SK-N-SH (cell line): ENCODE measurements around the gene SHC3. TPM values are rescaled to one million over a fixed set of nuclear protein-coding genes. Genes with fewer than 3 reads are reported as not detected.

Experiments
- CTCF ChIA-PET: fragments of 300-600, 350-600 bp; formaldehyde crosslinking; extraction: SDS; loops from one replicate; lab custom pipeline; 2021; lab: Yijun Ruan, JAX
- POLR2A ChIA-PET: fragments of 350-600 bp; sonication (Branson Sonifier 250); formaldehyde crosslinking; extraction: SDS; loops from one replicate; lab custom pipeline; 2020; ENCODE audit warnings: antibody characterized with exemption, inconsistent platforms; lab: Yijun Ruan, JAX
- DNase-seq: peaks from one replicate; pipeline ENCODE4 v3.0.0; 2012
- H2AFZ ChIP-seq: fragments of 200-600 bp; sonication (generic); 2 replicates; pipeline ENCODE4 v1.8.1; 2016; ENCODE audit warnings: antibody characterized with exemption, mild to moderate bottlenecking, low read depth
- H3F3A ChIP-seq: fragments of 200-600 bp; sonication (generic); replicated peaks from 2 replicates; pipeline ENCODE3; 2016; ENCODE audit warnings: antibody characterized with exemption, mild to moderate bottlenecking; ENCODE audit not compliant: insufficient read depth
- H3K27ac ChIP-seq, 2 experiments: fragments of 200-500 bp in 1 of 2; fragments of 200-600 bp in 1 of 2; sonication (Bioruptor generic) in 1 of 2; sonication (generic), shearing (Covaris generic) in 1 of 2; 2 replicates each; pipeline versions ENCODE4 v1.5.1 to v1.6.1; 2014 to 2016; ENCODE audit warnings: low read depth in 2 of 2, inconsistent platforms in 1 of 2, low read length in 1 of 2, mild to moderate bottlenecking in 1 of 2, mixed read lengths in 1 of 2
- H3K27me3 ChIP-seq: fragments of 200-600 bp; sonication (generic), shearing (Covaris generic); 2 replicates; pipeline ENCODE4 v1.6.1; 2016; ENCODE audit warnings: mixed run types; ENCODE audit not compliant: insufficient read depth
- H3K36me3 ChIP-seq, 2 experiments: fragments of 200-500 bp in 1 of 2; fragments of 200-600 bp in 1 of 2; sonication (Bioruptor generic) in 1 of 2; sonication (generic) in 1 of 2; replicated peaks in 1 of 2; 2 replicates each; pipeline versions ENCODE3 to v1.5.1; 2014 to 2016; ENCODE audit warnings: low read length in 1 of 2, mild to moderate bottlenecking in 1 of 2; ENCODE audit not compliant: insufficient read depth in 2 of 2, control insufficient read depth in 1 of 2
- H3K4me1 ChIP-seq, 2 experiments: fragments of 200-500 bp in 1 of 2; fragments of 200-600 bp in 1 of 2; sonication (Bioruptor generic) in 1 of 2; sonication (generic), shearing (Covaris generic) in 1 of 2; 2 replicates each; pipeline versions ENCODE4 v1.5.1 to v1.6.1; 2014 to 2016; ENCODE audit warnings: low read depth in 1 of 2, low read length in 1 of 2, mixed run types in 1 of 2; ENCODE audit not compliant: insufficient read depth in 2 of 2, control insufficient read depth in 1 of 2
- H3K4me2 ChIP-seq: fragments of 200-600 bp; sonication (generic), shearing (Covaris generic); 2 replicates; pipeline ENCODE4 v1.6.1; 2017; ENCODE audit warnings: mixed run types
- H3K4me3 ChIP-seq, 2 experiments: fragments of 200-500 bp in 1 of 2; fragments of 200-600 bp in 1 of 2; sonication (Bioruptor generic) in 1 of 2; sonication (generic), shearing (Covaris generic) in 1 of 2; 2 replicates each; pipeline versions ENCODE4 v1.5.1 to v1.8.1; 2014 to 2016; ENCODE audit warnings: low read depth in 2 of 2, inconsistent platforms in 1 of 2, low read length in 1 of 2, mild to moderate bottlenecking in 1 of 2, mixed read lengths in 1 of 2, moderate library complexity in 1 of 2
- H3K79me2 ChIP-seq: fragments of 200-600 bp; sonication (generic); 2 replicates; pipeline ENCODE4 v1.8.1; 2017; ENCODE audit warnings: mild to moderate bottlenecking; ENCODE audit not compliant: insufficient read depth
- H3K9ac ChIP-seq: fragments of 200-600 bp; sonication (generic); 2 replicates; pipeline ENCODE4 v1.6.1; 2017; ENCODE audit warnings: mixed run types
- H3K9me2 ChIP-seq: fragments of 200-600 bp; sonication (generic); 2 replicates; pipeline ENCODE4 v1.6.1; 2017; ENCODE audit warnings: mixed run types
- H3K9me3 ChIP-seq: fragments of 200-600 bp; sonication (generic); 2 replicates; pipeline ENCODE4 v1.6.1; 2017; ENCODE audit warnings: mixed run types, mild to moderate bottlenecking, moderate library complexity
- H4K20me1 ChIP-seq: fragments of 200-600 bp; sonication (generic); 2 replicates; pipeline ENCODE4 v1.6.1; 2017; ENCODE audit warnings: mild to moderate bottlenecking, mixed run types; ENCODE audit not compliant: insufficient read depth
- CHD2 ChIP-seq: fragments of 150-350 bp; IDR thresholded peaks from 2 replicates; pipeline ENCODE4 v1.6.1; 2018; ENCODE audit warnings: low read length; ENCODE audit not compliant: partially characterized antibody
- ELF1 ChIP-seq: IDR thresholded peaks from 2 replicates; pipeline ENCODE4 v1.4.0; 2012
- EZH2phosphoT487 ChIP-seq: fragments of 200-600 bp; sonication (generic); IDR thresholded peaks from 2 replicates; pipeline ENCODE4 v1.6.1; 2017; ENCODE audit warnings: low read depth, mixed run types, mild to moderate bottlenecking, antibody characterized with exemption, moderate library complexity, borderline replicate concordance
- GATA2 ChIP-seq: sonication (generic); formaldehyde crosslinking; IDR thresholded peaks from 2 replicates; pipeline ENCODE4 v1.5.0; 2020; ENCODE audit warnings: mild to moderate bottlenecking, missing genetic modification reagents
- JUND ChIP-seq: IDR thresholded peaks from 2 replicates; pipeline ENCODE4 v1.4.0; 2012
- NFIC ChIP-seq: IDR thresholded peaks from 2 replicates; pipeline ENCODE4 v1.4.0; 2012; ENCODE audit warnings: borderline replicate concordance
- NRF1 ChIP-seq: IDR thresholded peaks from 2 replicates; pipeline ENCODE4 v1.6.1; 2012; ENCODE audit warnings: low read depth, mild to moderate bottlenecking, low read length
- RFX5 ChIP-seq: IDR thresholded peaks from 2 replicates; pipeline ENCODE4 v1.6.1; 2012; ENCODE audit warnings: mild to moderate bottlenecking, improper control_type of control experiment, low read length
- RXRA ChIP-seq: IDR thresholded peaks from 2 replicates; pipeline ENCODE4 v1.4.0; 2012; ENCODE audit warnings: low read depth, mild to moderate bottlenecking, borderline replicate concordance
- TAF1 ChIP-seq: IDR thresholded peaks from 2 replicates; pipeline ENCODE4 v1.6.1; 2012; ENCODE audit warnings: low read depth, mild to moderate bottlenecking, low read length, moderate library complexity, borderline replicate concordance
- TCF12 ChIP-seq: IDR thresholded peaks from 2 replicates; pipeline ENCODE4 v1.4.0; 2012
- YY1 ChIP-seq: IDR thresholded peaks from 2 replicates; pipeline ENCODE4 v1.4.0; 2012; ENCODE audit warnings: low read depth, mild to moderate bottlenecking
- WGBS: methylation state at CpG from one replicate; pipeline ENCODE4 v1.1.6; 2017; ENCODE audit warnings: low lambda C conversion rate; 5-methylcytosine and 5-hydroxymethylcytosine counted together
- polyA plus RNA-seq, 3 experiments: library from polyadenylated mRNA; depleted of rRNA; stranded (reverse); fragments of >200 nt; gene quantifications; 2 replicates each; pipeline ENCODE4 v1.2.3, GENCODE V29; 2012
- TF ChIP-seq, protein P1 (sequence below): IDR thresholded peaks from 2 replicates; pipeline ENCODE4; 2012
- TF ChIP-seq, protein P2 (sequence below): IDR thresholded peaks from 2 replicates; pipeline ENCODE4 v1.4.0; 2012; ENCODE audit warnings: low read depth, borderline replicate concordance
- TF ChIP-seq, protein P3 (sequence below): IDR thresholded peaks from 2 replicates; pipeline ENCODE4 v1.4.0; 2012; ENCODE audit warnings: low read depth
- TF ChIP-seq, protein P4 (sequence below): fragments of 200-600 bp; sonication (generic); IDR thresholded peaks from 2 replicates; pipeline ENCODE4 v1.6.1; 2017; ENCODE audit warnings: antibody characterized with exemption, mild to moderate bottlenecking, moderate library complexity
- TF ChIP-seq, protein P5 (sequence below): IDR thresholded peaks from 2 replicates; pipeline ENCODE4 v1.6.1; 2012; ENCODE audit warnings: mild to moderate bottlenecking, low read depth, low read length, moderate library complexity

SHC3 gene
- polyA plus RNA-seq, 1 of the 3 experiments (the other 2 are of a cell fraction) = 3.2 TPM

DNA sequence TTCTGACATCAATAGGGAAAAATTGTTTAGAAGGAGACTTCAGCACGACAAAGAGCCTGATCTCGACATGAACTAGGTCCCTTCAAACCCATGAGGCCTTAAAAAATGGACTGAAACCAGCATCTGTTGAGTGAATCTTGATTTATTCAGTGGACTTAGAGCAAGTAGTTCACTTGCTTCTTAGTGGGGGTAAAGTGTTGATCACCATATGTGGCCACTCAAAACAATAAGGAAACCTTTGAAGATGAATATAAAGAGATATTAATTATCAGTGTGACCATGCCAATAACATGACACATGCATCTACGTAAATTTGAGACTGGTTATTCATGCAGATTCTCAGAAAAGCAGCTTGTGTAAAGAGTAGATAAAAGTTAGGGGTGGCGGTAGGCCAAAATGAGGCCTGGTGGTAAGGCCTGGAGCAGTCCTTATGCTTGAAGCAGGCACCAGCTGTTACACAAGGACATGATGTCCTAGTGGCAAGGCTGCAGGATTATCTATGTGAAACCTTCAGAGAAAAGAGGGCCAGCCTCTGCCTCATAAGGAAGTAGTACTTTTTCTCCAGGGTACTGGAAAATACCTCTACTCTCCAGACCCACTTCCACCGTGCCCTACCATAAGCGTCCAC is 126.0 kb downstream of the SHC3 start (continued):
- TF ChIP-seq, protein P1, sequence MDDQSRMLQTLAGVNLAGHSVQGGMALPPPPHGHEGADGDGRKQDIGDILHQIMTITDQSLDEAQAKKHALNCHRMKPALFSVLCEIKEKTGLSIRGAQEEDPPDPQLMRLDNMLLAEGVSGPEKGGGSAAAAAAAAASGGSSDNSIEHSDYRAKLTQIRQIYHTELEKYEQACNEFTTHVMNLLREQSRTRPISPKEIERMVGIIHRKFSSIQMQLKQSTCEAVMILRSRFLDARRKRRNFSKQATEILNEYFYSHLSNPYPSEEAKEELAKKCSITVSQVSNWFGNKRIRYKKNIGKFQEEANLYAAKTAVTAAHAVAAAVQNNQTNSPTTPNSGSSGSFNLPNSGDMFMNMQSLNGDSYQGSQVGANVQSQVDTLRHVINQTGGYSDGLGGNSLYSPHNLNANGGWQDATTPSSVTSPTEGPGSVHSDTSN = no peak

DNA sequence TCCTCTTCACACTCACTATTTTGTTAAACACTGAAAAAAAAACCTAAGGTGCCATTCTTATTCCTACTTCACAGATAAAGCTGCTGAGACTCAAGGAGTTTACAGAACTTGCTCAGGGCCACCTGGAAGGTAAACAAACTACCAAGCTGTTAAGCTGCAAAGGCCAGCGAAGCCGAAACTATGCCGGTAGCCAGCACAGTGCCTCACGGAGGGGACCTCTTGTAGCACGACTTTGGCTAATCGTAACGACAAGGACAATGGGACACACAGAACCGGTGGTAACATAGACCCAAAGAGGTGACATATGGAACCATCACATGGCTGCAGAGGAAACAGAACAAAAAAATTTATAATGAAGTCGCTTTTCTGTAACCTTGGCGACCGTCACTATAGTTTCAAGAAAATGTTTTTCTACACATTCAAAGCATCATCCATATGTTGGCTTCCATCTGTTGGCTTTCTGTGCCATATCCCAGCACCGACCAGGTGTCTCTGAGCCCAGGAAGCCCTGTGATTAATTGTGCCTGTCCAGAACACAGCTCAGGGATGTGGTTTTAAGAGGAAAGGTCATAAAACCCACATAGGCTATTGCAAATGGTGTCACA is 127.1 kb downstream of the SHC3 start:
- no peaks in the 10 kb centered on the region for H4K20me1 ChIP-seq
- H3K4me1 ChIP-seq = no peaks in the 10 kb centered on the region
- H3K4me2 ChIP-seq = no peak overlapping the region
- H3K79me2 ChIP-seq = no peaks in the 10 kb centered on the region
- WGBS = 88% methylated on average over 12 of the region's 12 CpGs
- H3K9me2 ChIP-seq = no peaks in the 10 kb centered on the region
- peaks cover 11% of the 10 kb centered on the region for H3F3A ChIP-seq
- no peak for DNase-seq
- H3K9me3 ChIP-seq = no peaks in the 10 kb centered on the region
- TF ChIP-seq, protein P2, sequence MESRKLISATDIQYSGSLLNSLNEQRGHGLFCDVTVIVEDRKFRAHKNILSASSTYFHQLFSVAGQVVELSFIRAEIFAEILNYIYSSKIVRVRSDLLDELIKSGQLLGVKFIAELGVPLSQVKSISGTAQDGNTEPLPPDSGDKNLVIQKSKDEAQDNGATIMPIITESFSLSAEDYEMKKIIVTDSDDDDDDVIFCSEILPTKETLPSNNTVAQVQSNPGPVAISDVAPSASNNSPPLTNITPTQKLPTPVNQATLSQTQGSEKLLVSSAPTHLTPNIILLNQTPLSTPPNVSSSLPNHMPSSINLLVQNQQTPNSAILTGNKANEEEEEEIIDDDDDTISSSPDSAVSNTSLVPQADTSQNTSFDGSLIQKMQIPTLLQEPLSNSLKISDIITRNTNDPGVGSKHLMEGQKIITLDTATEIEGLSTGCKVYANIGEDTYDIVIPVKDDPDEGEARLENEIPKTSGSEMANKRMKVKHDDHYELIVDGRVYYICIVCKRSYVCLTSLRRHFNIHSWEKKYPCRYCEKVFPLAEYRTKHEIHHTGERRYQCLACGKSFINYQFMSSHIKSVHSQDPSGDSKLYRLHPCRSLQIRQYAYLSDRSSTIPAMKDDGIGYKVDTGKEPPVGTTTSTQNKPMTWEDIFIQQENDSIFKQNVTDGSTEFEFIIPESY = no peak
- TF ChIP-seq RXRA = no peak
- TF ChIP-seq JUND = no peak
- no peak for TF ChIP-seq EZH2phosphoT487
- no peak for TF ChIP-seq TCF12
- TF ChIP-seq, protein P3, sequence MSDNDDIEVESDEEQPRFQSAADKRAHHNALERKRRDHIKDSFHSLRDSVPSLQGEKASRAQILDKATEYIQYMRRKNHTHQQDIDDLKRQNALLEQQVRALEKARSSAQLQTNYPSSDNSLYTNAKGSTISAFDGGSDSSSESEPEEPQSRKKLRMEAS = no peak
- TF ChIP-seq ELF1 = no peak
- TF ChIP-seq NFIC = no peak
- no peak for TF ChIP-seq GATA2 (CRISPR knock-in tag)
- TF ChIP-seq, protein P4, sequence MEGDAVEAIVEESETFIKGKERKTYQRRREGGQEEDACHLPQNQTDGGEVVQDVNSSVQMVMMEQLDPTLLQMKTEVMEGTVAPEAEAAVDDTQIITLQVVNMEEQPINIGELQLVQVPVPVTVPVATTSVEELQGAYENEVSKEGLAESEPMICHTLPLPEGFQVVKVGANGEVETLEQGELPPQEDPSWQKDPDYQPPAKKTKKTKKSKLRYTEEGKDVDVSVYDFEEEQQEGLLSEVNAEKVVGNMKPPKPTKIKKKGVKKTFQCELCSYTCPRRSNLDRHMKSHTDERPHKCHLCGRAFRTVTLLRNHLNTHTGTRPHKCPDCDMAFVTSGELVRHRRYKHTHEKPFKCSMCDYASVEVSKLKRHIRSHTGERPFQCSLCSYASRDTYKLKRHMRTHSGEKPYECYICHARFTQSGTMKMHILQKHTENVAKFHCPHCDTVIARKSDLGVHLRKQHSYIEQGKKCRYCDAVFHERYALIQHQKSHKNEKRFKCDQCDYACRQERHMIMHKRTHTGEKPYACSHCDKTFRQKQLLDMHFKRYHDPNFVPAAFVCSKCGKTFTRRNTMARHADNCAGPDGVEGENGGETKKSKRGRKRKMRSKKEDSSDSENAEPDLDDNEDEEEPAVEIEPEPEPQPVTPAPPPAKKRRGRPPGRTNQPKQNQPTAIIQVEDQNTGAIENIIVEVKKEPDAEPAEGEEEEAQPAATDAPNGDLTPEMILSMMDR = no peak
- TF ChIP-seq NRF1 = no peak
- no peak for TF ChIP-seq RFX5
- no peak for TF ChIP-seq YY1
- TF ChIP-seq CHD2 = no peak
- no peak for TF ChIP-seq TAF1
- TF ChIP-seq, protein P5, sequence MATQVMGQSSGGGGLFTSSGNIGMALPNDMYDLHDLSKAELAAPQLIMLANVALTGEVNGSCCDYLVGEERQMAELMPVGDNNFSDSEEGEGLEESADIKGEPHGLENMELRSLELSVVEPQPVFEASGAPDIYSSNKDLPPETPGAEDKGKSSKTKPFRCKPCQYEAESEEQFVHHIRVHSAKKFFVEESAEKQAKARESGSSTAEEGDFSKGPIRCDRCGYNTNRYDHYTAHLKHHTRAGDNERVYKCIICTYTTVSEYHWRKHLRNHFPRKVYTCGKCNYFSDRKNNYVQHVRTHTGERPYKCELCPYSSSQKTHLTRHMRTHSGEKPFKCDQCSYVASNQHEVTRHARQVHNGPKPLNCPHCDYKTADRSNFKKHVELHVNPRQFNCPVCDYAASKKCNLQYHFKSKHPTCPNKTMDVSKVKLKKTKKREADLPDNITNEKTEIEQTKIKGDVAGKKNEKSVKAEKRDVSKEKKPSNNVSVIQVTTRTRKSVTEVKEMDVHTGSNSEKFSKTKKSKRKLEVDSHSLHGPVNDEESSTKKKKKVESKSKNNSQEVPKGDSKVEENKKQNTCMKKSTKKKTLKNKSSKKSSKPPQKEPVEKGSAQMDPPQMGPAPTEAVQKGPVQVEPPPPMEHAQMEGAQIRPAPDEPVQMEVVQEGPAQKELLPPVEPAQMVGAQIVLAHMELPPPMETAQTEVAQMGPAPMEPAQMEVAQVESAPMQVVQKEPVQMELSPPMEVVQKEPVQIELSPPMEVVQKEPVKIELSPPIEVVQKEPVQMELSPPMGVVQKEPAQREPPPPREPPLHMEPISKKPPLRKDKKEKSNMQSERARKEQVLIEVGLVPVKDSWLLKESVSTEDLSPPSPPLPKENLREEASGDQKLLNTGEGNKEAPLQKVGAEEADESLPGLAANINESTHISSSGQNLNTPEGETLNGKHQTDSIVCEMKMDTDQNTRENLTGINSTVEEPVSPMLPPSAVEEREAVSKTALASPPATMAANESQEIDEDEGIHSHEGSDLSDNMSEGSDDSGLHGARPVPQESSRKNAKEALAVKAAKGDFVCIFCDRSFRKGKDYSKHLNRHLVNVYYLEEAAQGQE = no peak
- ChIA-PET CTCF (no interaction called here), POLR2A (no interaction called here)
- H3K9ac ChIP-seq = no peak overlapping the region
- no peaks in the 10 kb centered on the region for H3K27me3 ChIP-seq
- no peak overlapping the region for H2AFZ ChIP-seq
- peaks cover 0 to 3% of the 10 kb centered on the region in 2 experiments for H3K36me3 ChIP-seq
- no peak overlapping the region for H3K27ac ChIP-seq
- H3K4me3 ChIP-seq = no peak overlapping the region
